ENCODE results near the gene THSD4. TPM values are rescaled to one million over a fixed set of nuclear protein-coding genes. Genes with fewer than 3 reads are reported as not detected.

Gene THSD4
- total and polyA plus RNA-seq, 8 donors, result 15.7 to 43.3 (median 19.1) TPM

GRCh38 chr15:71742964-71743363 is 627.7 kb downstream of the THSD4 start:
- Histone ChIP-seq H3K4me1 (peaks cover 0 to 6% of the 10 kb centered on the region in 2 donors), H3K27ac (no peak overlapping the region), H3K4me3 (no peak overlapping the region), H3K36me3 (no peaks in the 10 kb centered on the region), H3K9me3 (no peaks in the 10 kb centered on the region), H3K27me3 (no peaks in the 10 kb centered on the region)
- DNase-seq (no peak), ATAC-seq (no peak)
- no peak for TF ChIP-seq CTCF (IDR thresholded peaks at IDR 0.05)
- intact Hi-C loops (cut with DNase I), result loop anchor here in 1 of 2 donors (10.0 kb wide), 1 partner anchor 412 kb away; no protein-coding TSS in a partner anchor

DNA sequence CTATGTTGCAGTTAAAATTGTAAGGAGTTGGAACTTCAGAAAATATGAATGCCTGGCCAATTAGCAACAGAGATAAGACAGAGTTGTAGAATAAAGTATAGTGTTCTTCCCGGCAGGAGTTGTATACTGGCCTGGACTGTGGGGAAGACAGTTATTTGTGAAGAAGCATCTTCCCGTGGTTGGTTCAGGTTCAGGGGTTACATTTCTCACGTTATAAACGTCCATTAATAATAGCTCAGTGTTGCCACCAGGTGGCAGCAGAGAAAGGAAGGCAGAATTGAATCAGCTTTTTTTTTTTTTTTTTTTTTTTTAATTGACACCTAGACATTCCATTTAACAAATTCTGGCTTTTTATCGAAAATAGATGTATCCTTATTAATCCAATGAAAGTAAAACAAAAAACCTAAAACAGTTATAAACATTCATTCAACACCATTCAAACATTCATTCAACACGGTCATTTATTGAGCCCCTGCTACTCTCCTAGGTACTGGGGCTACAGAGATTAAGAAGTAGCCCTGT is 628.7 kb downstream of the THSD4 start:
- peak; percentile 54 to 84 for TF ChIP-seq CTCF (IDR thresholded peaks at IDR 0.05)
- H3K27me3 ChIP-seq, result no peaks in the 10 kb centered on the region
- H3K4me3 ChIP-seq, result no peak overlapping the region
- intact Hi-C loops (cut with DNase I), result loop anchor here in 1 of 2 donors (10.0 kb wide), 1 partner anchor 411 kb away; no protein-coding TSS in a partner anchor
- DNase-seq, result peak in 2 of 4 donors; percentile 35 to 76
- peak; percentile 63 for ATAC-seq
- no peaks in the 10 kb centered on the region for H3K9me3 ChIP-seq
- peaks cover 0 to 6% of the 10 kb centered on the region in 2 donors for H3K4me1 ChIP-seq
- no peaks in the 10 kb centered on the region for H3K36me3 ChIP-seq
- no peak overlapping the region for H3K27ac ChIP-seq

GRCh38 chr15:71746719-71747118 is 631.4 kb downstream of the THSD4 start:
- TF ChIP-seq CTCF (IDR thresholded peaks at IDR 0.05), result no peak
- Histone ChIP-seq H3K4me3 (no peak overlapping the region), H3K27me3 (no peaks in the 10 kb centered on the region), H3K9me3 (no peaks in the 10 kb centered on the region), H3K27ac (no peak overlapping the region), H3K4me1 (peaks cover 0 to 6% of the 10 kb centered on the region in 2 donors), H3K36me3 (no peaks in the 10 kb centered on the region)
- intact Hi-C loops (cut with DNase I), result loop anchor here in 1 of 2 donors (10.0 kb wide), 1 partner anchor 408 kb away; no protein-coding TSS in a partner anchor
- no peak for ATAC-seq
- DNase-seq, result no peak

DNA sequence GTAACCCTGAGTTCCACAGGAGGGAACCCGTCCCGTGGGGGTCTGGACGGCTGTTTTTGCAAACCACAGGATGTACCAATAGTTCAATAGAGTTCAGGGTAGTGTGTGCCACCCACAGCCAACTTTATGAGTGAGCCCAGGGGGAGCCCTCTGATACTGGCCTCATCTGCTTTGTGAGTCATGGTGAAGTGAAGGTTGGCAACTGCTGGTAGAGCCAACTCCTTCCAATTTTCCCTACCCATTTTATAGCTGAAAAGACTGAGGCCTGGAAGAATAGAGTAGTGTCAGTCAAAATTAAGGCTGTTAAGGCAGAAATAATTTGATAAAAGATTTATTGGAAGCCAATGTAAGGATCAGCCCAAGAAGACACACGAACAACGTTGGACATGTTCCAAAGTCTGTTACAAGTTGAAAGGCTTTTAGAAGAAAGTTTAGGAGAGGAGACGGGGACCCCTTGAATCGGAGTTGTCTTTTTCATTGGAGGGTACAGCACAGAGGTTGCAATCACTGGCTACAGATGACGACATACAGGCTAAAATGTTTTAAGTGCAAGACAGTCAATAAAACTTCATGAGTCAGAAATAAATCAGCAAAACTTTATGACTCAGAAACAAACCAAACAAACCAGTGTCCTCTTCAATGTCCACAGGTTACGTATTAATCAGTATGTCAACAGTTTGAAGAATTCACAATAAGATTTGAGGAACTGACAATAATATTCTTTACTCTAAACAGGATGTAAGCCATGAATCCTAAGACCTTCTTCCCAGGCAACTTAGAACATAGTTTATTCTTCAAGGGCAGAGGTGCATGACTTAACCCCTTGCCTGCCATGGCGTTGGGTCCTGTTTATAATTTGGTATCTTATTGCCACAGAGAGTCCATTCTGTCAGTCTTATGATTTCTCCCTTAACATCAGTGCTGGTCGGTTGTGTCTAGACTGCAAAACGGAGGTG is 632.1 kb downstream of the THSD4 start:
- intact Hi-C loops (cut with DNase I), result loop anchor here in 1 of 2 donors (10.0 kb wide), 1 partner anchor 407 kb away; no protein-coding TSS in a partner anchor
- DNase-seq, result no peak
- Histone ChIP-seq H3K27me3 (no peaks in the 10 kb centered on the region), H3K36me3 (no peaks in the 10 kb centered on the region), H3K27ac (no peak overlapping the region), H3K9me3 (no peaks in the 10 kb centered on the region), H3K4me3 (no peak overlapping the region), H3K4me1 (peaks cover 0 to 11% of the 10 kb centered on the region in 2 donors)
- ATAC-seq, result peak; percentile 79
- TF ChIP-seq CTCF (IDR thresholded peaks at IDR 0.05), result no peak

GRCh38 chr15:71748293-71748718 is 633.0 kb downstream of the THSD4 start:
- H3K36me3 ChIP-seq, result no peaks in the 10 kb centered on the region
- H3K27me3 ChIP-seq, result no peaks in the 10 kb centered on the region
- no peak for TF ChIP-seq CTCF (IDR thresholded peaks at IDR 0.05)
- no peak for DNase-seq
- no peak overlapping the region for H3K4me3 ChIP-seq
- H3K27ac ChIP-seq, result no peak overlapping the region
- ATAC-seq, result no peak
- intact Hi-C loops (cut with DNase I), result loop anchor here in 1 of 2 donors (10.0 kb wide), 1 partner anchor 406 kb away; no protein-coding TSS in a partner anchor
- H3K9me3 ChIP-seq, result no peaks in the 10 kb centered on the region
- H3K4me1 ChIP-seq, result peaks cover 0 to 13% of the 10 kb centered on the region in 2 donors
